Measurements from ENCODE around the gene DUOX1. TPM values are rescaled to one million over a fixed set of nuclear protein-coding genes. Genes with fewer than 3 reads are reported as not detected.

DUOX1 gene
- total RNA-seq, 2 donors from 2014 or later, result 0.26 to 0.66 TPM

GRCh38 chr15:45114076-45114750 lies 15.6 kb upstream of the DUOX1 start, which contains the start of the genes DUOX2 and DUOXA2:
Gene DUOX2, minus strand, starts transcription at chr15:45114172. Its CDS starts 761 bp downstream, at chr15:45113411.
Gene DUOXA2, plus strand, starts transcription at chr15:45114326. Its CDS starts 280 bp downstream, at chr15:45114606.
- DNase-seq, result no peak
- Histone ChIP-seq H3K27me3 (peaks cover 0 to 39% of the 10 kb centered on the region in 2 donors), H3K4me3 (no peak within 1 kb of the TSS), H3K36me3 (replicated peaks in 1 of 2; ENCODE audit: insufficient read depth in 1 of 2, low read depth in 2 of 2) (no peaks in the 10 kb centered on the region), H3K27ac (no peak within 1 kb of the TSS), H3K4me1 (peaks cover 41% of the 10 kb centered on the region), H3K9me3 (no peaks in the 10 kb centered on the region)
- no peak for ATAC-seq
- WGBS, 2 donors, result 2 to 4% methylated on average over 25 to 42 of the region's 42 CpGs
- TF ChIP-seq CTCF (IDR thresholded peaks at IDR 0.05) (no peak), POLR2A (IDR thresholded peaks at IDR 0.05) (no peak)
- intact Hi-C loops (cut with DNase I), result no loop called here

GRCh38 chr15:45114751-45115085 lies 15.1 kb upstream of the DUOX1 start:
- intact Hi-C loops (cut with DNase I), result no loop called here
- Histone ChIP-seq H3K4me1 (peaks cover 41% of the 10 kb centered on the region), H3K27ac (no peak overlapping the region), H3K9me3 (no peaks in the 10 kb centered on the region), H3K36me3 (replicated peaks in 1 of 2; ENCODE audit: insufficient read depth in 1 of 2, low read depth in 2 of 2) (no peaks in the 10 kb centered on the region), H3K27me3 (peaks cover 0 to 39% of the 10 kb centered on the region in 2 donors), H3K4me3 (no peak overlapping the region)
- ATAC-seq, result no peak
- 6% methylated on average over 2 of the region's 2 CpGs; no CpG with 5 or more reads in 1 of the 2 donors for WGBS, 2 donors
- no peak for DNase-seq
- TF ChIP-seq POLR2A (IDR thresholded peaks at IDR 0.05) (no peak), CTCF (IDR thresholded peaks at IDR 0.05) (no peak)

- peaks cover 41% of the 10 kb centered on the region for H3K4me1 ChIP-seq
- intact Hi-C loops (cut with DNase I), result no loop called here
- no peak overlapping the region for H3K4me3 ChIP-seq
- ATAC-seq (no peak), DNase-seq (no peak)
- H3K36me3 ChIP-seq (replicated peaks in 1 of 2; ENCODE audit: insufficient read depth in 1 of 2, low read depth in 2 of 2), result no peaks in the 10 kb centered on the region
- 60 to 67% methylated on average over 7 of the region's 7 CpGs for WGBS, 2 donors
- peaks cover 0 to 39% of the 10 kb centered on the region in 2 donors for H3K27me3 ChIP-seq
- TF ChIP-seq POLR2A (IDR thresholded peaks at IDR 0.05) (no peak), CTCF (IDR thresholded peaks at IDR 0.05) (no peak)
- H3K27ac ChIP-seq, result no peak overlapping the region
- H3K9me3 ChIP-seq, result no peaks in the 10 kb centered on the region
Measured at GRCh38 chr15:45115312-45115820, 14.4 kb upstream of the DUOX1 start.

GRCh38 chr15:45116006-45116481 lies 13.8 kb upstream of the DUOX1 start:
- intact Hi-C loops (cut with DNase I), result no loop called here
- Histone ChIP-seq H3K9me3 (no peaks in the 10 kb centered on the region), H3K36me3 (replicated peaks in 1 of 2; ENCODE audit: insufficient read depth in 1 of 2, low read depth in 2 of 2) (no peaks in the 10 kb centered on the region), H3K27me3 (peaks cover 0 to 39% of the 10 kb centered on the region in 2 donors), H3K4me1 (peaks cover 41% of the 10 kb centered on the region), H3K4me3 (no peak overlapping the region), H3K27ac (no peak overlapping the region)
- ATAC-seq (no peak), DNase-seq (no peak)
- 41 to 53% methylated on average over 18 to 19 of the region's 19 CpGs for WGBS, 2 donors
- TF ChIP-seq CTCF (IDR thresholded peaks at IDR 0.05), result no peak
- TF ChIP-seq POLR2A (IDR thresholded peaks at IDR 0.05), result no peak
